Adipocyte (in vitro differentiated cells): ENCODE measurements around the gene MLPH.

Experiments
- DNase-seq: peaks from one replicate; pipeline ENCODE4 v3.0.0-alpha.2; 2015; ENCODE audit warnings: low read depth
- H3K27me3 ChIP-seq: replicated peaks from 2 replicates; pipeline ENCODE4 v1.7.0; 2013; ENCODE audit warnings: mild to moderate bottlenecking, low read length, moderate library complexity; ENCODE audit not compliant: control insufficient read depth, insufficient read depth
- H3K36me3 ChIP-seq: 2 replicates; pipeline ENCODE4 v1.7.0; 2013; ENCODE audit warnings: low read length, mild to moderate bottlenecking, moderate library complexity; ENCODE audit not compliant: control insufficient read depth, insufficient read depth, severe bottlenecking
- H3K4me1 ChIP-seq: 2 replicates; pipeline ENCODE4 v1.7.0; 2013; ENCODE audit warnings: mild to moderate bottlenecking, low read length, moderate library complexity; ENCODE audit not compliant: control insufficient read depth, insufficient read depth
- H3K4me3 ChIP-seq: 2 replicates; pipeline ENCODE4 v1.7.0; 2013; ENCODE audit warnings: mild to moderate bottlenecking, low read length, moderate library complexity
- H3K9ac ChIP-seq: 2 replicates; pipeline ENCODE4 v1.7.0; 2013; ENCODE audit warnings: mild to moderate bottlenecking, low read length, moderate library complexity
- H3K9me3 ChIP-seq: 2 replicates; pipeline ENCODE4 v1.7.0; 2013; ENCODE audit warnings: mild to moderate bottlenecking, low read length, moderate library complexity; ENCODE audit not compliant: control insufficient read depth

The MLPH gene

GRCh38 chr2:237492137-237492890 is 5.3 kb downstream of the MLPH start:
- H3K36me3 ChIP-seq: no peaks in the 10 kb centered on the region
- H3K27me3 ChIP-seq: no peaks in the 10 kb centered on the region
- no peak overlapping the region for H3K9ac ChIP-seq
- H3K4me3 ChIP-seq: peak overlapping the region; percentile 27
- H3K4me1 ChIP-seq: peaks cover 5% of the 10 kb centered on the region
- H3K9me3 ChIP-seq: peaks cover 16% of the 10 kb centered on the region
- DNase-seq: no peak

DNA sequence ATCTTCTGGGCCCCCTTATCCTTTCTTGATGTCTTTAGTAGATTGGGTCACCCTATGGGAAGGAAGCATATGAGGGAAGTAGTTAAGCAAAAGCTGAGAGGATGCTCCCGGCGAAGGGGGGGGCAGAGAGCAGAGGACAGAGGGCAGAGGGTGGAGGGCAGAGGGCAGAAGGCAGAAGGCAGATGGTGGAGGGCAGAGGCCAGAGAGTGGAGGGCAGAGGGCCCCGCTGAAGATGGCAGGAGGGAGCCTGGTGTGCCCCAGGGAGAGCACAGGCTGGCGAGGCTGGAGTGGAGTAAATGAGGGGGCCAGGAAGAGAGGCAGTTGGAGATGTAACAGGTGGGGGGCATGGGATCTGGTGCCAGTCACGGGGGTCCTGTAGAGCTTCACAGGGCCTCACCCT is 7.0 kb downstream of the MLPH start:
- no peak overlapping the region for H3K9ac ChIP-seq
- no peaks in the 10 kb centered on the region for H3K36me3 ChIP-seq
- DNase-seq: no peak
- no peaks in the 10 kb centered on the region for H3K27me3 ChIP-seq
- H3K9me3 ChIP-seq: peaks cover 16% of the 10 kb centered on the region
- H3K4me3 ChIP-seq: no peak overlapping the region
- H3K4me1 ChIP-seq: peaks cover 18% of the 10 kb centered on the region

GRCh38 chr2:237495521-237496117 is 8.6 kb downstream of the MLPH start:
- Histone ChIP-seq H3K4me3 (no peak overlapping the region), H3K9ac (no peak overlapping the region), H3K9me3 (peaks cover 16% of the 10 kb centered on the region), H3K36me3 (no peaks in the 10 kb centered on the region), H3K27me3 (no peaks in the 10 kb centered on the region), H3K4me1 (peaks cover 21% of the 10 kb centered on the region)
- DNase-seq: no peak

DNA sequence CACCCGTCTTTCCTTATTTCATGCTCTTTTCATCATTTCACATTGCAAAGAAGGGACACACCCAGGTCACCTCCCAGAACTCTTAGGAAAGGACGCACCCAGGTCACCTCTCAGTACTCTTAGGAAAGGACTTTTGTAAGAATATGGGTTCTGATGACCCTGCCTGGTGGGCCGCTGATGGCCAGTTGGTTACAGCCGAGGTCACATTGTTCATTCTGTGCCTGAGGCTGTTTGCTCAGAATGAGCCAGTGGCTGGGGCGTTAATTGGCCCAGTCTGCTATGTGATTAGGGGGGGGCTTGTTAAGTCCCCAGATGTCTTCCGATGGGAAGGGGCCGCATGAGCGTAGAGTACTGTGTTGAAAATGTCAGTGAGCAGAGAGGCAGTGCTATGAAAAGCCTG is 9.4 kb downstream of the MLPH start:
- H3K4me3 ChIP-seq: no peak overlapping the region
- DNase-seq: peak; percentile 25

DNA sequence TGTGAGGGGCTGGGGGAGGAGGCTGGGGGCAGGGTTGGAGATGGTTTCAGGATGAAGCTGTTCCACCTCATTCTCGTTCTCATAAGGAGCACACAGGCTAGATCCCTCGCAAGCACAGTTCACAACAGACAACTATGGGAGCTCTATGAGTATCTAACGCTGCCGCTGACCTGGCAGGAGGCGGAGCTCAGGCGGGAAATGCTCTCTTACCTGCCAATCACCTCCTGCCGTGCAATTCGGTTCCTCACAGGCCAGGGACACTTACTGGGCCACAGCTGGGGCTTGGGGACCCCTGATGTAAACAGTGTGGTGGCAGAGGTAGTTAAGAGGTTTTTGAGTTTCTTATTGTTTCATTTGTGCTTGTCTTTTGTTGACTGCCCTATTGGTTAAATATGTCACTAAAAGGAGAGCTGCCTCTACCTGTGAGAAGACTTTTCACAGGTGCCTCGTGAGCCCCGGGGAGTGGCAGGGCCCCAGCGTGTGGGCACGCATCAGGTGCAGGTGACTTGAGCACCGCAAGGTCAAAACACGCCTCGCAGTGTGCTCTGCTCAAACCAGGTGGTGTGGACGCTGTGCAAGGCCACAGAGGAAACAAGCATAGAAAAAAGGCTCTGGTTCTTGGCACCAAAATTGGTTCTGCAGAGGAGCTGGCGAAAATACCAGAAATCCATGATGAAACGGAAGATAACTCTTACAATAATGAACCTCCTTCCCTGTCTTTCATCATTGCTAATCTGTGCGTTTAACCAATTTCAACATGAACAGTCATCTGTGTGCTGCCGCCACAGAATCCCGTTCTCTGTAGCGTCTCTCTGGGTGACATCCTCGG is 10.2 kb downstream of the MLPH start:
- no peak for DNase-seq
- Histone ChIP-seq H3K9ac (peak overlapping the region; percentile 50), H3K36me3 (no peaks in the 10 kb centered on the region)

More for the DNA sequence above, 9.4 kb downstream of the MLPH start:
- H3K27me3 ChIP-seq: no peaks in the 10 kb centered on the region
- peaks cover 29% of the 10 kb centered on the region for H3K4me1 ChIP-seq
- peaks cover 8% of the 10 kb centered on the region for H3K9me3 ChIP-seq
- H3K36me3 ChIP-seq: no peaks in the 10 kb centered on the region
- H3K9ac ChIP-seq: no peak overlapping the region

GRCh38 chr2:237497838-237498186 is 10.8 kb downstream of the MLPH start:
- Histone ChIP-seq H3K36me3 (no peaks in the 10 kb centered on the region), H3K27me3 (no peaks in the 10 kb centered on the region), H3K4me3 (peak overlapping the region; percentile 47), H3K9ac (peak overlapping the region; percentile 50), H3K4me1 (peaks cover 38% of the 10 kb centered on the region), H3K9me3 (no peaks in the 10 kb centered on the region)
- DNase-seq: peak; percentile 68

More for the DNA sequence above, 10.2 kb downstream of the MLPH start:
- peaks cover 34% of the 10 kb centered on the region for H3K4me1 ChIP-seq
- H3K9me3 ChIP-seq: no peaks in the 10 kb centered on the region
- H3K27me3 ChIP-seq: no peaks in the 10 kb centered on the region
- peak overlapping the region; percentile 47 for H3K4me3 ChIP-seq

DNA sequence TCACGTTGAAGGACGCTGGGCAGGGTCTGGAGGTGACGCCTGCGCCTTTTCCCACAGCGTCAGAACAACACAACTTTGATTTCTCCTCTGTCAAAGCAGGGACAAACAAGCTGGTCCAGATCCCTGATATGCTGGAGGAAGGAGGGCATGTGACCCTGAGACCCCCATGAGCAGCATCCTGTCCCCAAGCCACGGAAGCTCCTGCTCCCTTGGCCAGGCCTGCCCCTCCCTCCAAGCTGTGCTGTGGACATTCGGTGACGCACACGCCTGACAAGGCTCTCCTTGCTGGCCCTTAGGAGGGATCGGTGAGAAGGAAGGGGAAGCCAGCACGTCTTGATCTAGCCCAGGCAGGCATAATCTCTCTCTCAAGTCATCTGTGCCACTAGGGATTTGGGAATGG is 11.3 kb downstream of the MLPH start:
- Histone ChIP-seq H3K9me3 (no peaks in the 10 kb centered on the region), H3K27me3 (no peaks in the 10 kb centered on the region), H3K4me1 (peaks cover 38% of the 10 kb centered on the region), H3K4me3 (peak overlapping the region; percentile 47), H3K9ac (peak overlapping the region; percentile 50), H3K36me3 (no peaks in the 10 kb centered on the region)
- DNase-seq: no peak

DNA sequence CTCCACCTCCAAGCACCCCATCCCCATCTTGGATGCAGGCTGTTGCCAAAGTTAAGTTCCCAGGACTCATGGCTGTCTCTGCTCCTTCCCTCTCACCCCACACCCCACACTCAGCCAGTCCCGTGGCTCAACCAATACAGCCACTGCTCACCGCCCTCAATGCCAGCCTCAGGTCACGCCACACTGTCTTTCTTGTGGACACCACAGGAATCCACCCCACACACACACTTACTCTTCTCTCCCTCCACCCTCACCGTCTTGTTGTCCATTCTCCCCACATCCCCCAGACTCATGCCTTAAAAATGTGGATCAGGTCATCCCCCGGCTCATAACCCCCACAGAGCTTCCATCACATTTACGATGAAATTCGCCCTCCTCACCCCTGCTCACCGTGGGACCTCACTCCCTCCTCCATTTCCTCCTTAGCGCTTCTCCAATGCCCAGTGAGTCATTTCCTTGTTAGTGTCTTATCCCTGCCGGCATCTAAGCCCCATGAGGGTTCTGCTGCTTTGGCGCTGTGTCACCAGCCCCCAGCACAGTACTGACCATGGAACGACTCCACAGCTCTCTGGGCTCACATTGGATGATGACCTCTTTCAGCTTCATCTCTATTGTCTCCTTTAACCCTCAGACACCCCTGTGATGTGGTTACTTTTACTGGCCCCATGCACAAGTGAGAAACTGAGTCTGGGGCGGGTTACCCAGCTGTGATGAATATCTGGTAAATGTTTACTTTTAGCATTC is 13.8 kb downstream of the MLPH start:
- H3K36me3 ChIP-seq: no peaks in the 10 kb centered on the region

GRCh38 chr2:237501892-237502513 is 15.0 kb downstream of the MLPH start:
- H3K4me1 ChIP-seq: peaks cover 38% of the 10 kb centered on the region
- no peaks in the 10 kb centered on the region for H3K27me3 ChIP-seq
- DNase-seq: peak; percentile 39

More for the DNA sequence above, 13.8 kb downstream of the MLPH start:
- Histone ChIP-seq H3K27me3 (no peaks in the 10 kb centered on the region), H3K9me3 (no peaks in the 10 kb centered on the region), H3K9ac (no peak overlapping the region), H3K4me3 (no peak overlapping the region), H3K4me1 (peaks cover 38% of the 10 kb centered on the region)
- peak; percentile 89 for DNase-seq

GRCh38 chr2:237503201-237503600 is 16.1 kb downstream of the MLPH start:
- Histone ChIP-seq H3K9me3 (no peaks in the 10 kb centered on the region), H3K4me1 (peaks cover 27% of the 10 kb centered on the region), H3K36me3 (no peaks in the 10 kb centered on the region), H3K9ac (no peak overlapping the region), H3K27me3 (no peaks in the 10 kb centered on the region), H3K4me3 (no peak overlapping the region)
- no peak for DNase-seq

More at GRCh38 chr2:237501892-237502513, 15.0 kb downstream of the MLPH start:
- H3K4me3 ChIP-seq: no peak overlapping the region
- no peaks in the 10 kb centered on the region for H3K36me3 ChIP-seq
- H3K9ac ChIP-seq: peak overlapping the region; percentile 9
- H3K9me3 ChIP-seq: no peaks in the 10 kb centered on the region
